MM.1S (cell line): Measurements from ENCODE around the gene APOBEC3G.
"Not testable (repeated sequence)": the region's sequence is repeated elsewhere in the genome, so short reads cannot be mapped to it uniquely, and the experiment has no call there.

ENCODE experiments used
- EZH2 ChIP-seq: fragments of 300-600 bp; sonication (generic); optimal IDR thresholded peaks from 2 replicates; pipeline ENCODE3; 2017; ENCODE audit warnings: low read depth, mild to moderate bottlenecking, antibody characterized with exemption, low read length, mixed read lengths
- EZH2phosphoT487 ChIP-seq: fragments of 300-600 bp; sonication (generic); IDR thresholded peaks from 2 replicates; pipeline ENCODE4 v1.6.1; 2018; ENCODE audit warnings: antibody characterized with exemption, low read length
- TF ChIP-seq, protein P1 (sequence below): fragments of 300-600 bp; sonication (generic); IDR thresholded peaks from 2 replicates; pipeline ENCODE4 v1.5.1; 2016; ENCODE audit warnings: antibody characterized with exemption, low read length, mixed read lengths

DNA sequence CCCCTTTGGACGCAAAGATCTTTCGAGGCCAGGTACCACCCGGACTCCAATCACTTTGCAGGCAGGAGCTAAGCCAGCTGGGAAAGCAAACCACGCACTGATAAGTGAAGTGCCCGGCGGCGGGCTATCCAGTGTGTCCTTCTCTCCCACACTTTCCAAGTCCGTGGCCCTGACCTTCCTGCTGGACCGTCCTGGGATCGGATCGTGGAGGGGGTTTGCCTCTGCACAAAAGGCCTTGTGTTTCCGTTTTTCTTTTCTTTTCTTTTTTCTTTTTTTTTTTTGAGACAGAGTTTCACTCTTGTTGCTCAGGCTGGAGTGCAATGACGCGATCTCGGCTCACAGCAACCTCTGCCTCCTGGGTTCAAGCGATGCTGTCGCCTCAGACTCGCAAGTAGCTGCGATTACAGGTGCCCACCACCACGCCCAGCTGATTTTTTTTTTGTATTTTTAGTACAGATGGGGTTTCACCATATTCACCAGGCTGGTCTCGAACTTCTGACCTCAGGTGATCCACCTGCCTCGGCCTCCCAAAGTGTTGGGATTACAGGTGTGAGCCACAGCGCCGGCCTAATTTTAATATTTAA lies 2.1 kb downstream of the APOBEC3G start:
- TF ChIP-seq, protein P1, sequence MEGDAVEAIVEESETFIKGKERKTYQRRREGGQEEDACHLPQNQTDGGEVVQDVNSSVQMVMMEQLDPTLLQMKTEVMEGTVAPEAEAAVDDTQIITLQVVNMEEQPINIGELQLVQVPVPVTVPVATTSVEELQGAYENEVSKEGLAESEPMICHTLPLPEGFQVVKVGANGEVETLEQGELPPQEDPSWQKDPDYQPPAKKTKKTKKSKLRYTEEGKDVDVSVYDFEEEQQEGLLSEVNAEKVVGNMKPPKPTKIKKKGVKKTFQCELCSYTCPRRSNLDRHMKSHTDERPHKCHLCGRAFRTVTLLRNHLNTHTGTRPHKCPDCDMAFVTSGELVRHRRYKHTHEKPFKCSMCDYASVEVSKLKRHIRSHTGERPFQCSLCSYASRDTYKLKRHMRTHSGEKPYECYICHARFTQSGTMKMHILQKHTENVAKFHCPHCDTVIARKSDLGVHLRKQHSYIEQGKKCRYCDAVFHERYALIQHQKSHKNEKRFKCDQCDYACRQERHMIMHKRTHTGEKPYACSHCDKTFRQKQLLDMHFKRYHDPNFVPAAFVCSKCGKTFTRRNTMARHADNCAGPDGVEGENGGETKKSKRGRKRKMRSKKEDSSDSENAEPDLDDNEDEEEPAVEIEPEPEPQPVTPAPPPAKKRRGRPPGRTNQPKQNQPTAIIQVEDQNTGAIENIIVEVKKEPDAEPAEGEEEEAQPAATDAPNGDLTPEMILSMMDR = not testable (repeated sequence)
- TF ChIP-seq EZH2phosphoT487, EZH2: not testable (repeated sequence)
